ENCODE measurements around the gene MAML3.

DNA sequence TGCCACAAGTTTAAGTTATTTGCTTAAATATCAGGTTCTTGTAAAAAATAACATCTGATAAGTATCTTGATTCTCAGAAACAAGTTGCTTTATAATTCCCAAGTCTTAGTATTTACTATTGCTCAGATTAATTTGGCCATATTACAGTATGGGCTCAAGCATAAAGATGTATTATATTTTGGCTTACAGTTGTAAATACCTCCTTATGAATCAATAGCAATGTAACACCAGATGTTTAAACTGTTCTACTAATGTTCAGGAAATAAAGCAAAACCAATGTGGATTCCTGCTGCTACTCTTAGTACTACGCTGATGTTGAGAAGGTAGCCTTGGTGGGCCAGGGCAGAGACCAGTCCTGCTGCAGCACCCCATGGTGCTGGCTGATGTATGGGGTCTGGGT lies 385.6 kb downstream of the MAML3 start:
- TF ChIP-seq, protein P1, sequence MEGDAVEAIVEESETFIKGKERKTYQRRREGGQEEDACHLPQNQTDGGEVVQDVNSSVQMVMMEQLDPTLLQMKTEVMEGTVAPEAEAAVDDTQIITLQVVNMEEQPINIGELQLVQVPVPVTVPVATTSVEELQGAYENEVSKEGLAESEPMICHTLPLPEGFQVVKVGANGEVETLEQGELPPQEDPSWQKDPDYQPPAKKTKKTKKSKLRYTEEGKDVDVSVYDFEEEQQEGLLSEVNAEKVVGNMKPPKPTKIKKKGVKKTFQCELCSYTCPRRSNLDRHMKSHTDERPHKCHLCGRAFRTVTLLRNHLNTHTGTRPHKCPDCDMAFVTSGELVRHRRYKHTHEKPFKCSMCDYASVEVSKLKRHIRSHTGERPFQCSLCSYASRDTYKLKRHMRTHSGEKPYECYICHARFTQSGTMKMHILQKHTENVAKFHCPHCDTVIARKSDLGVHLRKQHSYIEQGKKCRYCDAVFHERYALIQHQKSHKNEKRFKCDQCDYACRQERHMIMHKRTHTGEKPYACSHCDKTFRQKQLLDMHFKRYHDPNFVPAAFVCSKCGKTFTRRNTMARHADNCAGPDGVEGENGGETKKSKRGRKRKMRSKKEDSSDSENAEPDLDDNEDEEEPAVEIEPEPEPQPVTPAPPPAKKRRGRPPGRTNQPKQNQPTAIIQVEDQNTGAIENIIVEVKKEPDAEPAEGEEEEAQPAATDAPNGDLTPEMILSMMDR (IDR thresholded peaks at IDR 0.05; ENCODE audit: poor library complexity), result no peak
- no peak for TF ChIP-seq EZH2phosphoT487 (IDR thresholded peaks at IDR 0.05; ENCODE audit: low read depth, severe bottlenecking, unreplicated experiment)
- no peak for TF ChIP-seq EZH2 (IDR thresholded peaks at IDR 0.05; ENCODE audit: borderline replicate concordance)

Data from hepatocyte (in vitro differentiated cells).